HUES48 (cell line): ENCODE data around the gene NMU.
"Not testable (repeated sequence)": the region's sequence is repeated elsewhere in the genome, so short reads cannot be mapped to it uniquely, and the experiment has no call there.

Source experiments
- H3K27ac ChIP-seq: one replicate; pipeline ENCODE4 v1.7.0; 2013; ENCODE audit warnings: low read depth, low read length, inconsistent platforms
- H3K27me3 ChIP-seq: 2 replicates; pipeline ENCODE4 v1.6.1; 2013; ENCODE audit warnings: mild to moderate bottlenecking, low read length; ENCODE audit not compliant: control insufficient read depth, insufficient read depth
- H3K36me3 ChIP-seq: 2 replicates; pipeline ENCODE4 v1.6.1; 2013; ENCODE audit warnings: low read length; ENCODE audit not compliant: control insufficient read depth, insufficient read depth
- H3K4me1 ChIP-seq: 2 replicates; pipeline ENCODE4 v1.6.1; 2013; ENCODE audit warnings: mild to moderate bottlenecking, low read length; ENCODE audit not compliant: control insufficient read depth, insufficient read depth
- H3K4me3 ChIP-seq: 2 replicates; pipeline ENCODE4 v1.5.1; 2013; ENCODE audit warnings: mild to moderate bottlenecking, low read depth, low read length
- H3K9ac ChIP-seq: 2 replicates; pipeline ENCODE4 v1.6.1; 2013; ENCODE audit warnings: mild to moderate bottlenecking, low read depth, low read length, moderate library complexity
- H3K9me3 ChIP-seq: 2 replicates; pipeline ENCODE4 v1.6.1; 2013; ENCODE audit warnings: low read length; ENCODE audit not compliant: control insufficient read depth, insufficient read depth

The NMU gene

DNA sequence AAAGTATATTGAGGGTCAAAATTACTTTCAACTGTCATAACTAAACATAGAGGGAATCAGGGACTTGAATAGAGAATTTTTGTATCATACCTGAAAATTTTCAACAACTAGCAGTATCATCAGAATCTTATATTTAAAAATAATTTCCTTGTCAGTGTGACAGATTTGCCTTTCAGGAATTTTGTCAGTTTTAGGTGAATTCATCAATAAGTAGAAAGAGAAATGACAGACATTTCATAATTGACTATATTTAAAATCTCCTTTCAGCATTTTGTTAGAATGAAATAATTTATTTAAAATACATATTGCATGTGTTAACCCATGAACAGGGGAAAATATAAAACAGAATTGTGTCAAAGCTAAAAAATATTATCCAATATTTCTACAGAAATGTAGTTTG lies 35.5 kb downstream of the NMU start:
- Histone ChIP-seq H3K36me3 (peaks cover 20% of the 10 kb centered on the region; the same call in 1 of the 2 replicates), H3K27ac (no peak overlapping the region), H3K9me3 (no peaks in the 10 kb centered on the region), H3K4me3 (no peak overlapping the region), H3K27me3 (no peaks in the 10 kb centered on the region), H3K4me1 (no peaks in the 10 kb centered on the region), H3K9ac (no peak overlapping the region)

- no peaks in the 10 kb centered on the region for H3K4me1 ChIP-seq
- no peak overlapping the region for H3K9ac ChIP-seq
- H3K36me3 ChIP-seq, result peaks cover 20% of the 10 kb centered on the region; the same call in 1 of the 2 replicates
- no peaks in the 10 kb centered on the region for H3K27me3 ChIP-seq
- no peak overlapping the region for H3K4me3 ChIP-seq
- H3K27ac ChIP-seq, result no peak overlapping the region
- H3K9me3 ChIP-seq, result no peaks in the 10 kb centered on the region
These were observed 37.5 kb downstream of the NMU start for GRCh38 chr4:55598641-55599040.

DNA sequence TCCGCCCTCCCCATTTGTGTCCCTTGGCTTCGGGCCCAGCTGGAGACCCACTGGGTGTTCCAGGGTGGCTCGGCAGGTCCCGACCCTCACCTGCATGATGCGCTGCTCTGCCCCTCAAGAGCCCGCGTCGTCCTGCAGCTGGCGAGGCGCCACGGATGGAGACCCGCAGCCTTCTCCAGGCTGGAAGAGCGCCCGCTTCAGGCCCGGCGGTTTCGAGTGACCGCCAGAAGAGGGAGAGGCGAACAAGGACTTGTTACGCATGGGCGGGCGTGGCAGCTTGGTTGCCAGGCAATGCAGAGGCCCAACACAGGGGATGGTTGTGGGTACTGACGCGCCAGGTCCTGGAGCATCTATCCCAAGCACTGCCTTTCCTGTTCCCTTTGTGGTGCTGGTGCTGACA lies 44.1 kb downstream of the NMU start, which contains the start of gene PDCL2:
TSS of gene PDCL2 (minus strand) at position 232 of the 400 bp plus-strand sequence. CDS start at position 96, 136 bp downstream.
- Histone ChIP-seq H3K9me3 (no peaks in the 10 kb centered on the region), H3K27ac (no peak within 1 kb of the TSS), H3K4me1 (peaks cover 2% of the 10 kb centered on the region; the same call in 1 of the 2 replicates), H3K9ac (no peak within 1 kb of the TSS), H3K27me3 (no peaks in the 10 kb centered on the region), H3K36me3 (no peaks in the 10 kb centered on the region), H3K4me3 (no peak within 1 kb of the TSS)

DNA sequence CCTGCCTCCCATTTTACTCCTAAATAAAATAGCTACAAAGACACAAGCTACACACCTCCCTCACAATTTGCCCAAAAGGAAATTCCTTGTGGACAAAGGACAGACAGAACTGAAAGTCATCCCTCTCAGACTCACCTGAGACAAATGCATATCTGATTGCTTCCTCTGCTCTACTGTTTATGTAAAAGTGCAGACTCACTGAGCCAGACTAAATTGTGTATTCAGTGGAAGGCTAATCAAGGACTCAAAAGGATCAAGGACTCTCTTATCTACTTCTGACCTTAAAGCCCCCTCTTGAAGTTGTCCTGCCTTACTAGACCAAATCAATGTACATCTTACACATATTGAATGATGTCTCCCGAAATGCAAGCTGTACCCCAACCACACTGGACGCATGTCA lies 47.9 kb downstream of the NMU start:
- peaks cover 3% of the 10 kb centered on the region; the same call in 1 of the 2 replicates for H3K9me3 ChIP-seq
- no peaks in the 10 kb centered on the region for H3K27me3 ChIP-seq
- no peak overlapping the region for H3K9ac ChIP-seq
- H3K36me3 ChIP-seq, result no peaks in the 10 kb centered on the region
- no peak overlapping the region for H3K27ac ChIP-seq
- no peak overlapping the region for H3K4me3 ChIP-seq
- peaks cover 2% of the 10 kb centered on the region; the same call in 1 of the 2 replicates for H3K4me1 ChIP-seq

DNA sequence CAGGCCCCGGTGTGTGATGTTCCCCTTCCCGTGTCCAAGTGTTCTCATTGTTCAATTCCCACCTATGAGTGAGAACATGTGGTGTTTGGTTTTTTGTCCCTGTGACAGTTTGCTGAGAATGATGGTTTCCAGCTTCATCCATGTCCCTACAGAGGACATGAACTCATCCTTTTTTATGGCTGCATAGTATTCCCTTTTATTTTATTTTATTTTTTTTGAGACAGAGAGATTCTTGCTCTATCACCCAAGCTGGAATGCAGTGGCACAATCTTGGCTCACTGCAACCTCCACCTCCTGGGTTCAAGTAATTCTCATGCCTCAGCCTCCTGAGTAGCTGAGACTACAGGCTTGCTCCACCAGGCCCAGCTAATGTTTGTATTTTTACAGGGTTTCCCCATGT lies 53.3 kb downstream of the NMU start:
- H3K9me3 ChIP-seq, H3K4me1 ChIP-seq, H3K27ac ChIP-seq: not testable (repeated sequence)

DNA sequence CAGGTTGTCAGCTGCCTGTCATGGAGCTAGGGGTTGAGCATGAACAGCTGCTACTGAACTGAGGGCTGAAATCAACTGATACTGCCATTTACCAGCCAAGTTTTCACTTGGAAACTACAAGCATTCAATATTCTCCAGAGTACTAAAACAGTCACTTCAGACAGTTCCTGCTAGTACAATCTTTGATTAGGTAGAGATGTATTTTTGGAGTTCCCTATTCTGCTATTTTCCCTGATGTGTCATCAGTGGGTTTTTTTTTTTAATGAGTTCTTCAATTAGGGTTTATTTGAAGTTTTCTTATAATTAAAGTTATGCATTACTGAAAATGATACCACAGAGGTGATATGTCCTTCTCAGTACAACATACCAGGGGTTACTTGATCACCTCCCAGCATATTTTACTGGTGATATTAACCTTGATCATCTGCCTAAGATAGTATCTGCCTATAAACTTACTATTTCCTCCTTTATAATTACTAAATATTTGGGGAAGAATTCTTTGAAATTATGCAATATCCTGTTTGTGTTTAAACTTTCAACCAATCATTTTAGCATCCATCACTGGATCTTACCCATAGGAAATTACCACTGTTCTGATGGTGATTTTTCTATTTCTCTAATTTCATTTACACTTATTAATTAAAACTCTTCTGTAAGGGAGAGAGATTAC lies 57.6 kb downstream of the NMU start:
- Histone ChIP-seq H3K27ac (no peak overlapping the region), H3K9me3 (peaks cover 28% of the 10 kb centered on the region), H3K4me3 (no peak overlapping the region), H3K36me3 (no peaks in the 10 kb centered on the region), H3K4me1 (no peaks in the 10 kb centered on the region), H3K27me3 (no peaks in the 10 kb centered on the region), H3K9ac (no peak overlapping the region)

More for the DNA sequence above, 53.3 kb downstream of the NMU start:
- H3K9ac ChIP-seq, H3K27me3 ChIP-seq, H3K36me3 ChIP-seq, H3K4me3 ChIP-seq: not testable (repeated sequence)

DNA sequence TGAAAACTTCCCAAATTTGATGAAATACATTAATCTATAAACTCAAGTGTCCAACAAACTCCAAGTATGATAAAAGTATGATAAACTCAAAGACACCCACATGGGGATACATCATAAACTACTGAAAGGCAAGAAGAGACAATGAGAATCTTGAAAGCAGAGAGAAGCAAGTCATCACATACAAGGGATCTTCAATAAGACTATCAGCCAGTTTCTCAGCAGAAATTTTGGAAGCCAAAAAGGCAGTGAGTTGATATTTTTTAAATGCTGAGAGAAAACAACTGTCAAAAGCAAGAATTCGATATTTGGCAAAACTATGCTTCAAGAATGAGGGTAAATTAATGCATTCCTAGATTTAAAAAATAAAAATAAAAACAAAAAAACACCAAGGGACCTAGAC lies 60.6 kb downstream of the NMU start:
- no peaks in the 10 kb centered on the region for H3K4me1 ChIP-seq
- no peak overlapping the region for H3K9ac ChIP-seq
- H3K27me3 ChIP-seq, result no peaks in the 10 kb centered on the region
- no peak overlapping the region for H3K4me3 ChIP-seq
- H3K36me3 ChIP-seq, result no peaks in the 10 kb centered on the region
- no peak overlapping the region for H3K27ac ChIP-seq
- H3K9me3 ChIP-seq, result peaks cover 26% of the 10 kb centered on the region

DNA sequence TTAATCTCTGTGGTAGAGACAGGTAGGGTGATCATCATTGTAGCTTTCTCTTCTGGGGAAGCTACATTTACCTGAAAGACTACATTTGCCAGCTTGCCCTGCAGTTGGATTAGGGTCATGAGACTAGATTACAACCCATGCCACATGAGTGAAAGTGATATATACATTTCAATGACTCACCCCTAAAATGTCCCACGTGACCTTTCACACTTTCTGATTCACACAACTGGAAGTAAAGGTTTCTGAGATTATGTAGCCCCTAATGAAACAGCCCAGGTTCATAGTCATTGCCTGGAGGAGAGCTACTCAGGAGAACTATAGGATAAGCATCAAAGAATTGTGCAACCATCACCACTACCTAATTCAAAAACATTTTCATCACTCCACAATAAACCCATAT lies 61.8 kb downstream of the NMU start:
- H3K9me3 ChIP-seq, result peaks cover 26% of the 10 kb centered on the region
- no peaks in the 10 kb centered on the region for H3K27me3 ChIP-seq
- no peak overlapping the region for H3K9ac ChIP-seq

GRCh38 chr4:55571806-55572205 lies 64.3 kb downstream of the NMU start:
- no peaks in the 10 kb centered on the region for H3K4me1 ChIP-seq
- no peaks in the 10 kb centered on the region for H3K27me3 ChIP-seq
- no peak overlapping the region for H3K9ac ChIP-seq
- H3K4me3 ChIP-seq, result no peak overlapping the region
- no peak overlapping the region for H3K27ac ChIP-seq
- no peaks in the 10 kb centered on the region for H3K36me3 ChIP-seq
- H3K9me3 ChIP-seq, result peaks cover 11% of the 10 kb centered on the region

More for the DNA sequence above, 61.8 kb downstream of the NMU start:
- no peak overlapping the region for H3K27ac ChIP-seq
- no peaks in the 10 kb centered on the region for H3K4me1 ChIP-seq
- no peaks in the 10 kb centered on the region for H3K36me3 ChIP-seq
- H3K4me3 ChIP-seq, result no peak overlapping the region

DNA sequence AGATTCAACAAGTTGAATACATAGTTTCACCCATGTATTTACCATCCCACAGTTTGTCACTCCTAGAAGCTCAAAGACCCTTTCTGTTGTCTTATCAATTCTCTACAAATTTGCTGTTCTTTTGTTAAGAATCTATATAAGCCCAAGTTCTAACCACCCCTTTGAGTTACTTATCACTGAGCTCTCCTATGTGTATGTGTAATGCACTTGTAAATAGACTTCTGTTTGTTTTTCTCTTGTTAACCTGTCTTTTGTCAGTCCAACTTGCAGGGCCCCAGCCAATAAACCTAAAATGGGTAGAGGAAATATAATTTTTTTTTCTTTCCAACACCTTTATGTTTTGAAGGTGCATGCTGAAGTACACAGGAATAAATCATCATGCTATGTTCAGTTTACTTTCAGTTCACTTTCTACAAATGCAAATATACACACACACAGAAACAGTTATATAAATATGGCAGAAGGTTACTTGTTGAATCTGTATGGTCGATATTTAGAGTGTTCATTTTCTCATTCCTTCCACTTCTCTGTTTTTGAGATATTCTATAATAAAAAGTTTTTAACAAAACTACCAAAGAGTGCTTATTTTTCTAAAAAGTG lies 67.1 kb downstream of the NMU start:
- H3K27ac ChIP-seq, result no peak overlapping the region
- H3K9ac ChIP-seq, result no peak overlapping the region
- H3K27me3 ChIP-seq, result no peaks in the 10 kb centered on the region
- H3K36me3 ChIP-seq, result no peaks in the 10 kb centered on the region
- H3K4me1 ChIP-seq, result peaks cover 3% of the 10 kb centered on the region; the same call in 1 of the 2 replicates
- H3K4me3 ChIP-seq, result no peak overlapping the region
- H3K9me3 ChIP-seq, result peaks cover 3% of the 10 kb centered on the region; the same call in 1 of the 2 replicates

DNA sequence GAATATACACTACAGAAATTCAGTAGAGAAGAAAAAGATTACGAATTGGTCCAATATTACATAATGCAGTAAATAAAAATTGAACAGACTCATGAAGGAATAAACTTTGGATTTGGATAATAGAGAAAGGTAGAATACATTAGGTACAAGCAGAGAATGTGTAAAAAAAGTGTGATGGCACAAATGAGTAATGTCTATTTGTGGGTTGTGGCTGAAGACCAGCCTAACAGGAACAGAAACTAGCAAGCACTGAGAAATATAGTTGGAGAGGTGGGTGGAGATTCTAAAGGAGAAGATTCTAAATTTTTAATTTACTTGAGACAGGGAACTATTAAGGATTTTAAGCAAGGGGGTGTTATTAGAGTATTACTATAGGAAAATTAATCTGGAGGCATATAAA lies 74.2 kb downstream of the NMU start:
- H3K9me3 ChIP-seq, result peaks cover 3% of the 10 kb centered on the region; the same call in 1 of the 2 replicates
- no peaks in the 10 kb centered on the region for H3K27me3 ChIP-seq
- no peaks in the 10 kb centered on the region for H3K36me3 ChIP-seq
- no peak overlapping the region for H3K4me3 ChIP-seq
- H3K4me1 ChIP-seq, result peaks cover 9% of the 10 kb centered on the region; the same call in 1 of the 2 replicates
- H3K9ac ChIP-seq, result no peak overlapping the region
- H3K27ac ChIP-seq, result no peak overlapping the region
